Upper lobe of right lung (tissue), 1 donor: ENCODE results near the gene EPN2. TPM values are rescaled to one million over a fixed set of nuclear protein-coding genes. Genes with fewer than 3 reads are reported as not detected.

Source experiments
- ATAC-seq: fragments of 200-7000 bp; cut with Tn5 transposase; one replicate; pipeline ENCODE4 v1.9.1; 2020; ENCODE audit warnings: mild to moderate bottlenecking, moderate library complexity
- DNase-seq: peaks from one replicate; pipeline ENCODE4 v3.0.0-alpha.2; 2020
- H3K27ac ChIP-seq: fragments of 200-600 bp; one replicate; pipeline ENCODE4 v1.8.0; 2022
- H3K27me3 ChIP-seq: fragments of 200-600 bp; one replicate; pipeline ENCODE4 v1.8.0; 2022; ENCODE audit warnings: mild to moderate bottlenecking
- H3K36me3 ChIP-seq: fragments of 200-600 bp; one replicate; pipeline ENCODE4 v1.8.0; 2022
- H3K4me1 ChIP-seq: fragments of 200-600 bp; one replicate; pipeline ENCODE4 v1.8.0; 2022
- H3K4me3 ChIP-seq: fragments of 200-600 bp; one replicate; pipeline ENCODE4 v1.8.0; 2022; ENCODE audit warnings: mild to moderate bottlenecking
- H3K9me3 ChIP-seq: fragments of 200-600 bp; one replicate; pipeline ENCODE4 v1.8.0; 2022
- CTCF ChIP-seq: fragments of 200-600 bp; IDR thresholded peaks from one replicate; pipeline ENCODE4 v1.8.0; 2022; ENCODE audit warnings: antibody characterized with exemption
- intact Hi-C: fragments of 100-400 bp; cut with DNase I; formaldehyde crosslinking; loops from one replicate; pipeline ENCODE4 v1.11.0; 2022
- total RNA-seq: library from RNA; stranded (reverse); fragmentation: NEBNext Ultra II Directional; extraction: Animal tissue kit (Norgen Biotek cat#: 25700); gene quantifications from one replicate; pipeline ENCODE4 v1.2.1, GENCODE V29; 2021
- donor health status: DM: no; HTN: yes; CAD: no; lungs with severe emphysema.

The EPN2 gene
- total RNA-seq, 1 donor from 2014 or later: 54.5 TPM

GRCh38 chr17:19345067-19345460 lies 107.9 kb downstream of the EPN2 start:
- no peak for TF ChIP-seq CTCF
- no peaks in the 10 kb centered on the region for H3K36me3 ChIP-seq
- no peak overlapping the region for H3K4me3 ChIP-seq
- intact Hi-C loops: no loop called here
- ATAC-seq: no peak
- peaks cover 4% of the 10 kb centered on the region for H3K4me1 ChIP-seq
- no peaks in the 10 kb centered on the region for H3K27me3 ChIP-seq
- no peaks in the 10 kb centered on the region for H3K9me3 ChIP-seq
- peak; percentile 48 for DNase-seq
- no peak overlapping the region for H3K27ac ChIP-seq

GRCh38 chr17:19345486-19346350 lies 108.6 kb downstream of the EPN2 start:
- H3K4me1 ChIP-seq: peaks cover 4% of the 10 kb centered on the region
- DNase-seq: peak; percentile 20
- TF ChIP-seq CTCF: no peak
- no peaks in the 10 kb centered on the region for H3K36me3 ChIP-seq
- no peak overlapping the region for H3K4me3 ChIP-seq
- no peaks in the 10 kb centered on the region for H3K9me3 ChIP-seq
- peak overlapping the region; percentile 17 for H3K27ac ChIP-seq
- intact Hi-C loops: no loop called here
- ATAC-seq: no peak
- H3K27me3 ChIP-seq: no peaks in the 10 kb centered on the region

GRCh38 chr17:19346351-19347255 lies 109.4 kb downstream of the EPN2 start:
- TF ChIP-seq CTCF: no peak
- no peaks in the 10 kb centered on the region for H3K9me3 ChIP-seq
- no peak overlapping the region for H3K4me3 ChIP-seq
- ATAC-seq (no peak), DNase-seq (peak; percentile 47)
- no peaks in the 10 kb centered on the region for H3K36me3 ChIP-seq
- intact Hi-C loops: no loop called here
- peak overlapping the region; percentile 17 for H3K27ac ChIP-seq
- H3K27me3 ChIP-seq: no peaks in the 10 kb centered on the region
- H3K4me1 ChIP-seq: peaks cover 4% of the 10 kb centered on the region

- intact Hi-C loops: no loop called here
- DNase-seq: peak; percentile 52
Observed at GRCh38 chr17:19347323-19348080, 110.3 kb downstream of the EPN2 start.

More at GRCh38 chr17:19347323-19348080, 110.3 kb downstream of the EPN2 start:
- Histone ChIP-seq H3K27me3 (no peaks in the 10 kb centered on the region), H3K4me3 (no peak overlapping the region), H3K36me3 (no peaks in the 10 kb centered on the region), H3K27ac (no peak overlapping the region), H3K4me1 (peaks cover under 1% of the 10 kb centered on the region), H3K9me3 (no peaks in the 10 kb centered on the region)
- TF ChIP-seq CTCF: no peak
- ATAC-seq: no peak
